ENCODE data around the gene ERC2. TPM values are rescaled to one million over a fixed set of nuclear protein-coding genes. Genes with fewer than 3 reads are reported as not detected.

ERC2 gene
- total and polyA plus RNA-seq, 8 donors, result 1.2 to 4.8 (median 2.3) TPM

GRCh38 chr3:55859305-55859704, 609.0 kb downstream of the ERC2 start:
- Histone ChIP-seq H3K9me3 (no peaks in the 10 kb centered on the region), H3K36me3 (no peaks in the 10 kb centered on the region), H3K4me3 (no peak overlapping the region), H3K4me1 (no peaks in the 10 kb centered on the region), H3K27ac (no peak overlapping the region), H3K27me3 (no peaks in the 10 kb centered on the region)
- no peak for TF ChIP-seq CTCF (IDR thresholded peaks at IDR 0.05)
- 71 to 75% methylated on average over 2 of the region's 2 CpGs for WGBS, 2 donors
- no peak for DNase-seq
- intact Hi-C loops (cut with DNase I), result no loop called here
- no peak for ATAC-seq
- no peak for FAIRE-seq

GRCh38 chr3:55858727-55859126, 609.5 kb downstream of the ERC2 start:
- H3K27me3 ChIP-seq, result no peaks in the 10 kb centered on the region
- FAIRE-seq (no peak), ATAC-seq (no peak), DNase-seq (no peak)
- no peaks in the 10 kb centered on the region for H3K4me1 ChIP-seq
- no peaks in the 10 kb centered on the region for H3K36me3 ChIP-seq
- 87 to 89% methylated on average over 4 of the region's 4 CpGs for WGBS, 2 donors
- no peak for TF ChIP-seq CTCF (IDR thresholded peaks at IDR 0.05)
- no peak overlapping the region for H3K27ac ChIP-seq
- H3K4me3 ChIP-seq, result no peak overlapping the region
- intact Hi-C loops (cut with DNase I), result no loop called here
- no peaks in the 10 kb centered on the region for H3K9me3 ChIP-seq

- Histone ChIP-seq H3K9me3 (no peaks in the 10 kb centered on the region), H3K27ac (no peak overlapping the region), H3K4me3 (no peak overlapping the region), H3K27me3 (no peaks in the 10 kb centered on the region), H3K4me1 (no peaks in the 10 kb centered on the region), H3K36me3 (no peaks in the 10 kb centered on the region)
- WGBS, 2 donors, result 23 to 41% methylated on average over 1 of the region's 1 CpG
- intact Hi-C loops (cut with DNase I), result no loop called here
- FAIRE-seq, result no peak
- TF ChIP-seq CTCF (IDR thresholded peaks at IDR 0.05), result no peak
- no peak for DNase-seq
- ATAC-seq, result no peak
Measured at GRCh38 chr3:55858302-55858701, 610.0 kb downstream of the ERC2 start.

- no peak for ATAC-seq
- no peak for DNase-seq
- WGBS, 2 donors, result 55 to 77% methylated on average over 2 of the region's 2 CpGs
- H3K27me3 ChIP-seq, result no peaks in the 10 kb centered on the region
- H3K4me1 ChIP-seq, result no peaks in the 10 kb centered on the region
- H3K9me3 ChIP-seq, result no peaks in the 10 kb centered on the region
- TF ChIP-seq CTCF (IDR thresholded peaks at IDR 0.05), result no peak
- no peak for FAIRE-seq
- H3K36me3 ChIP-seq, result no peaks in the 10 kb centered on the region
- no peak overlapping the region for H3K27ac ChIP-seq
- H3K4me3 ChIP-seq, result no peak overlapping the region
- intact Hi-C loops (cut with DNase I), result no loop called here
Measured at GRCh38 chr3:55857633-55858032, 610.6 kb downstream of the ERC2 start.

GRCh38 chr3:55855311-55855710, 613.0 kb downstream of the ERC2 start:
- Histone ChIP-seq H3K27ac (no peak overlapping the region), H3K9me3 (no peaks in the 10 kb centered on the region), H3K4me1 (no peaks in the 10 kb centered on the region), H3K4me3 (no peak overlapping the region), H3K36me3 (no peaks in the 10 kb centered on the region), H3K27me3 (no peaks in the 10 kb centered on the region)
- no peak for TF ChIP-seq CTCF (IDR thresholded peaks at IDR 0.05)
- intact Hi-C loops (cut with DNase I), result no loop called here
- FAIRE-seq (no peak), ATAC-seq (no peak), DNase-seq (no peak)
- WGBS, 2 donors, result 51 to 57% methylated on average over 2 of the region's 2 CpGs
